GM19467 (cell line): Measurements from ENCODE around the gene JPT1.
A peak's percentile ranks its signal among the peaks of the same experiment; 100 is the strongest.
"Not testable (repeated sequence)": the region's sequence is repeated elsewhere in the genome, so short reads cannot be mapped to it uniquely, and the experiment has no call there.

Experiments
- ATAC-seq: cut with Tn5 transposase; IDR thresholded peaks from one replicate; pipeline ENCODE4 v1.9.1; 2021; ENCODE audit warnings: mild to moderate bottlenecking, moderate library complexity; ENCODE audit not compliant: unreplicated experiment

The JPT1 gene, protein sequence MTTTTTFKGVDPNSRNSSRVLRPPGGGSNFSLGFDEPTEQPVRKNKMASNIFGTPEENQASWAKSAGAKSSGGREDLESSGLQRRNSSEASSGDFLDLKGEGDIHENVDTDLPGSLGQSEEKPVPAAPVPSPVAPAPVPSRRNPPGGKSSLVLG

DNA sequence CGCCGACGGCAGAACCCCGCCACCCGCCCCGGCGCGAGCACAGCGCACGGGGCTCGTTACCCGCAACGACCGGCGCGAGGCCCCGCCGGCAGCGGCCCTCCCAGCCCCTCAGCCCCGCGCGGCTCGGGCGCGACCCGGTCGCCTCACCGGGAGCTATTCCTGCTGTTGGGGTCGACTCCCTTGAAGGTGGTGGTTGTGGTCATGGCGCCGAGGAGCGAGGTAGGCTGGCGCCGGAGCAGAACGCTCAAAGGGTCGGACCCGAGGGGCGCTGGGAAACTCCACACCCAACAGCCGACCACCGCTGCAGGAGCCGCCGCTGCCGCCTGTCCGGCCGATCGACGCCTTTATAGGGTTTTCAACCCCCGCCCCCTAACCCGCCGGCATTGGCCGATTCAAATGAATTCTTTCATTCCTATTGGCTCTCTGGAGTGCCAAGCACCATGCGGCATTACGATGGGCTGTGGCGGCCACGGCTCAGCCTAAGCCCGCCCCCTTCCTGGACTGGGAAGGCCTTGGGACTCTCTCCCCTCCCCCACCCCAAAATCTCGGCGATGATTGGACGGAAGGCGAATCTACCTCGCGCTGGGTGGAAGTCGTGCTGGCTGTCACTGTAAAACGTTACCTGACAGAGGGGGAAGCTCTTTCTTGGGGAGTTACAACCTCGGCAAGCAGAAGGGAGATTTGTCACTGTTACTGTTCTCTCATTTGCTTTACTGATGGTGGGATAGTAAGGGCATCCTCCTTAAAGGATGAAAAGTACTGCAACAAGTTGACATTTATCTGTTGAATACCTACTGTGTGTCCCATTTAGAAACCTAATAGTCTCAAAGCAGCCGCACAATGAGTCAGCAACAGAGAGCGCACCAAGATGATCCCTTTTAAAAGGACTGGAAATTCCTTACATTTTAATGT is at the start of gene JPT1:
Gene JPT1 (minus strand): TSS at position 318 of the 912 bp plus-strand sequence. CDS start 115 bp downstream, at position 203.
- ATAC-seq: peak; percentile 91

DNA sequence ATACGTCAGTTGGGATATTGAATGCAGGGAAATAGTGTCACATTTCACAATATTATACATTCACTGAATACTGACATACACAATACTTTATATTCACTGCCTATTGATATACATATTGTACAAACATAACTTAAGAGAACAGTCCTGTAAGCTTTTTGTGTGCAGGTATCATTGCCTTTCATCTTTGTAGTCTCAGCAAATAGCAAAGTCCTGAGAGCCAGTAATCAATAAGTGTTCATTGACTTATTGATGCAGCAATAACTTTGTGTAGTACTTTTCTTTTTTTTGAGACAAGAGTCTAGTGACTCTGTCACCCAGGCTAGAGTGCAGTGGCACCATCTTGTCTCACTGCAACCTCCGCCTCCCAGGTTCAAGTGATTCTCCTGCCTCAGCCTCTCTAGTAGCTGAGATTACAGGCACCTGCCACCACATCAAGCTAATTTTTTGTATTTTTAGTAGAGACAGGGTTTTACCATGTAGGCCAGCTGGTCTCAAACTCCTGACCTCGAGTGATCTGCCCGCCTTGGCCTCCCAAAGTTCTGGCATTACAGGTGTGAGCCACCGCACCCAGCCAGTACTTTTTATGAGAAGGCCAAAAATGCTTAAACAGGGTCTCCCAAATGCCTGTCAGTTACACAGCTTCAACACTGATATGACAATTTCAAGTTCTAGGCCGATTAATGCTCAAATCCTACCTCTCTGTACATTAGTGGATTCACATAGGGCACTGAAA is 45.7 kb upstream of the JPT1 start:
- ATAC-seq: no peak

DNA sequence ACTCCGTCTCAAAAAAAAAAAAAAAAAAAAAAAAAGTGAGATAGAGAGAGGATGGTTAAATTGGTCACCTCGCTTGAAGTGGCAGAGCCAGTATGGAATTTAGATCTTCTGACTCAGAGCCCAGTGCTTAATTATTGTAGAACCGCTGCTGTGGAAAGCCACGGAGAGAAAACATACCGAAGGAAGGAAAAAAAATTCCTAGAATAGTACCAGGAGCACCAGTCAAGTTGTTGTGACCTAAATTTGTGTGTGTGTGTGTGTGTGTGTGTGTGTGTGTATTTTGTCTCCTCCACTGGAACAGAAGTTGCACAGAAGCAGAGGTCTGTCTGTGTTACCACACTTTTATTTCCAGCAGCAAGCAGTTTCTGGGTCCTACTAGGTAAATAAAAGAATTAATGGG is 40.6 kb upstream of the JPT1 start:
- no peak for ATAC-seq

DNA sequence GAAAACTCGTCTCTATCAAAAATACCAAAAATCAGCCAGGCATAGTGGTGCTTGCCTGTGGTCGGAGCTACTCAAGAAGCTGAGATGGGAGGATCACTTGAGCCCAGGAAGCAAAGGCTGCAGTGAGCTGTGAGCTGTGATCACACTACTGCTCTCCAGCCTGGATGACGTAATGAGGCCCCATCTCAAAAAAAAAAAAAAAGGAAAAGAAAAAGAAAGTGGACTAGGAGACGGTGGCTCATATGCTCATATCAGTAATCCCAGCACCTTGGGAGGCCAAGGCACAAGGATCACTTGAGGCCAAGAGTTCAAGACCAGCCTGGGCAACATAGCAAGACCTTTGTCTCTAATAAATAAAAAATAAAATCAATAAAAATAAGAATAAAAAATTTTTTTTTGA is 37.3 kb upstream of the JPT1 start:
- no peak for ATAC-seq

DNA sequence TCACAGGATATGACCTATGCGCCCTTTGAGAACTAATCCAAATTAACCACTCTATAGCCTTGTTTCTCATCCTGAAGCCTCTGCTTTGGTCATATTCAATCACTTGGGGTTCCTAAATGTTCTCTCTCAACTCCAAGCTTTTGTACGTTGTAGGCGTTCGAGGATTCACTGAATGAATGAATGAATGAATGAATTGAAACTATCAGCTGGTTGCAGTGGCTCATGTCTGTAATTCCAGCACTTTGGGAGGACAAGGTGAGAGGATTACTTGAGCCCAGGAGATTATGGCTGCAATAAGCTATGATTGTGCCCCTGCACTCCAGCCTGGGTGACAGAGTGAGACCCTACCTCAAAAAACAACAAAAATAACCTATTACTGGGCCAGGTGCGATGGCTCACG is 34.3 kb upstream of the JPT1 start:
- no peak for ATAC-seq

DNA sequence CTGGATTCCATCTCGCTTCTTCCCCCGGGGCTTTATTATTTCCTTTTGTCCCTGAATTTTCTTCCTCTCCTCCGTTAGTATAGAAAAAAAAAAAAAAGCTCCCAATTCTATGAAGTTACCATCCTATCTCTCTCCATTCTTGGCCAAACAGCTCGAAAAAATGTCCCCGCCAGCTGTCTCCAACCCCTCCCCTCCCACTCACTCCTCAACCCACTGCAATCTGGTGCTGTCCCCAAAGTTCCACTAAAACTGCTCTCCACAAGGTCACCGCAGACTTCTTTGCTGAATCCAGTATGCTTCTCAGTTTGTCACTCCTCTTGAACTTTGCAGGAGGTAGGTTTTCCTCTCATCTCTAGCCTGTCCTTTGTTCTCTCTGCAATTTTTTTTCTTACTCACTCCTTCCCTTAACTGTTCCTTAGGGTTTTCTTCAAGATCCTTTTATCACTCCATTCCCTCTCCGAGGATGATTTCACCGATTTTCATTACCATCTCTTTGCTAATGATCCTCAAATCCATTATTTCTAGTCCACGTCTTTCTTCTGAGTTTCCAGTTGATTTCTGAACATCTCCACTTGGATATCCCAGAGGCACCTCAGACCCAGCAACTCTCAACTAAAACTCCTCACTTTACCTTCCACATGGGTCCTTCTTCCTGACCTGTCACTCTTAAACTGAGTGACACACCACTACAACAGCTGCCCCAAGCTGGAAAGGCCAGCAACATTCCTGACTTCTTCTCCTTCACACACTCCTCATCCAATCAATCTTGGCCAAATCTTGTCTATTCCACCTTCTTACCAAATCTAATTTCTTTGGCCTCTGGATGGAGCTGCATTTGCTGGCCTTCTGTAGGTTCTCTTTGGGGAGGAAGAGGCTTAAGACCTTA is 29.9 kb upstream of the JPT1 start:
- no peak for ATAC-seq

DNA sequence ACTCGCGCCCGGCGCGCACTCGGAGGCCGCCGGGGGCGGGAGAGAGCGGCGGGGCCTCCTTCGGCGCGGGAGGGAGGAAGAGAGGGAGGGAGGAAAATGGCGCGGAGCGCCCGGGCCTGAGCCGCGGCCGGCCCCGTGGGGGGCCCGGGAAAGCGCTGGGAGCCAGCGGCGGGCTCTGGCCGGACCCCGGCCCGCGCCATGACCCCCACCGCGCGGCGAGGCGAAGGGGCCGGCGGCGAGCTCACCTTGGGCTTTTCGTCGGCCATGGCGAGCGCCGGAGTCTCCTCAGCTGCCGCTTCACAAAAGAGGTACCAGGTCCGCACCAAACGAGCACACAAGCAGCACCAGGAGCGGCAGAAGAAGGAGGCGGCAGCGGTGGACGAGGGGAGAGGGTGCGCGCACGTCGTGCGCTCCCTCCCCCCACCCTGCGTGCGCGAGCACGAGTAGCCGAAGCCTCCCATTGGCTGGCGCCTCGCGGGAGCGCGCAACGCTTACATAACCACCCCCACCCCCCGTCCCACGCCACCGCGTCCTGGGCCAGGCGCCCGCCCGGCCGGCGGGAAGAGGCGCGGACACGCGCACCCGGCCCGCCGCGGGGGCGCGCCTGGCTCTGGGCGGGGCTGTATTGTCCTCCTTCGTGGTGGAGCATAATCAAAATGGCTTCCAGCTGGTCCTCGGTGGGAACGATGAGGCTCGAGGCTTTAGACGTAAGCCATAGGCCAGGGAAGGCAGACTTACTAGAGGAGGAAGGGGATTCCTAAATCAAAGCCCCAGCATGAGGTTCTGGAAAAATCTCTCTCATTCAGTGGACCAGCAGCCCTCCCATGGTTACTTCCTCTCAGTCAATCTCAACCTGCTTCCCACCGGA is 28.5 kb upstream of the JPT1 start, which contains the start of gene SUMO2:
Gene SUMO2 (minus strand): TSS at position 391 of the 868 bp plus-strand sequence. CDS start 125 bp downstream, at position 266.
- ATAC-seq: peak; percentile 69

DNA sequence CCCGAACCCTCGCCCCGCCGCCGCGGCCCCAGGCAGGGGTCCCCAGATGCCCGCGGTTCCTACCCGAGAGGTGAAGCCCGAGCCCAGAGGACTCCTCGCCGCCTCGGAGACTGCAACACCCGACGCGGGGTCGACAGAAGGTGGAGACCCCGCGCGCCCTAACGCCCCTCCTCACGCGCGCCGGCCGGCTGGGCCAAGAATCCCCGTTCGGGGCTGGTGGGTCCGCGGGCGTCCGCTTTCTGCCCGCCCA is 27.9 kb upstream of the JPT1 start:
- no peak for ATAC-seq

DNA sequence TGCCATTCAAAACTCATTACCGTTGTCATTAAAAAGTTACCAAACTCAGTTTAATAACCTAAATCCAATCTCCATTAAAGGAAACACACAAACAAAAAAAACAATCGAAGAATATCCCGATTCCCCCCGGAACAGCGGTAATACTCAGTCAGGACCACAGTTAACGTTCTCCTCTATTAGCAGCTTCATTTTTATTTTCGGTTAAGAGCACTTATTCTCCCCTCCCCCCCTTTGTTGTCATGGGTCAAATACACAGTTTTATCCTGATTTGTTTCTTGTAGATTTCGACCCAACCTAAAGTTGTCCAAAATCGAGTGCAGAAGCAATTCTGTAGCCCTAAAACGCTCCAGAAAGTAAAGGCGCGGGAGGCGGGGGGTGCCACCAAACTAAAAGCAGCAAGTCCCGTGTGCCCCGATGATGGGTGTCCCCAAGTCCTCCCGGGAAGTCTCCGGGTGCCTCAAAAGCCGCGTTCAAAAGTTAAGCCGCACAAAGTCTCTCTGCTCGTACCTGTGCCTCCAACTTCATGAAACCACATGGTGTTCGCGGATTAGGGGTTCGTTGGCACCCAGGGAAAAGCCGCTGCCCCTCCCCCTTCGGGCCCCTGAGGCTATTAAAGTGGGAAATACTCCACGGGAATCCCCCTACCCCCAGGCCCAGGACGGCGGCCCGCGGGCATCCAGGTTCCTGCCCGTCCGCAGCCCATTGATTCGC is 27.5 kb upstream of the JPT1 start:
- ATAC-seq: peak; percentile 17

DNA sequence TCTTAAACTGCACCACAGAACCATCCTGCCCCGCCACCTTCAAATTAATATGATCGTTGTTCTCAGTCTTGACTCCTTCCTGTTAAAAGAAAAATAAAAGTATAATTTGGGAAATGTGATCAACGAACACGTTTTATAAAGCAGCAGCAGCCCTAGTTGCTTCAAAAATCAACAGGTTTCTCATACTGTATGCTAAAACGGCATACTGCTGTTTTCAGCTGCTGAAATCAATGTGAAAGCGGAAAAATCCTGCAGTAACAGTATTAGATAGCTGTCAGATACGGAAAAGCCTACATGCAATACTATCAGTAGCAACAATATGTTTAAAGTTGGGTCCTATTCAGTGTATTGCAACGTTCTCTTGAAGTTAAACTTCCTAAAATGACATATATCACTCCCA is 26.8 kb upstream of the JPT1 start:
- ATAC-seq: no peak

DNA sequence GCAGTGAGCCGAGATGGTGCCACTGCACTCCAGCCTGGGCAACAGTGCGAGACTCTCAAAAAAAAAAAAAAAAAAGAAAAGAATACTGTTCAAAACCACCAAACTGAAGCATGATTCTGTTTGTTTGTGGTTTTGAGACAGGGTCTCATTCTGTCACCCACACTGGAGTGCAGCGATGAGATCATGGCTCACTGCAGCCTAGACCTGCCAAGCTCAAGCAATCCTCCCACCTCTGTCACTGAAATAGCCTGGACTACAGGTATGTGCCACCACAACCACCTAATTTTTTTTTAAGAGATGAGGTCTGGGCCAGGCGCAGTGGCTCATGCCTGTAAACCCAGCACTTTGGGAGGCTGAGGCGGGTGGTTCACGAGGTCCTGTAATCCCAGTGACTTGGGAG is 24.1 kb upstream of the JPT1 start:
- no peak for ATAC-seq

DNA sequence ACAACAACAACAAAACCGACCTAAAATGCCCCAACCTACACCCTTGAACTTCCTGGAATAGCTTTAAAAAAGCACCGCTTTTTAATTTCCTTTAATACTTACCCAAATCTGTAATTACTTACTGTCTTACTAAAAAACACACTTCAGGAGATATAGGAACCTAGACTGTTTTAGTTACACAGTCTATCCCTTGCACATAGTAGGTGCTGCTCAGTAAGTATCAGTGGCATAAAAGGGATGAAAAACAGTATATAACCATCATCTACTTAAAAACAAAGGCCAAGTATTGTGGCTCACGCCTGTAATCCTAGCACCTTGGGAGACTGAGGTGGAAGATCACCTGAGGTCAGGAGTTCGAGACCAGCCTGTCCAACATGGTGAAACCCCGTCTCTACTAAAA is 22.3 kb upstream of the JPT1 start:
- no peak for ATAC-seq

DNA sequence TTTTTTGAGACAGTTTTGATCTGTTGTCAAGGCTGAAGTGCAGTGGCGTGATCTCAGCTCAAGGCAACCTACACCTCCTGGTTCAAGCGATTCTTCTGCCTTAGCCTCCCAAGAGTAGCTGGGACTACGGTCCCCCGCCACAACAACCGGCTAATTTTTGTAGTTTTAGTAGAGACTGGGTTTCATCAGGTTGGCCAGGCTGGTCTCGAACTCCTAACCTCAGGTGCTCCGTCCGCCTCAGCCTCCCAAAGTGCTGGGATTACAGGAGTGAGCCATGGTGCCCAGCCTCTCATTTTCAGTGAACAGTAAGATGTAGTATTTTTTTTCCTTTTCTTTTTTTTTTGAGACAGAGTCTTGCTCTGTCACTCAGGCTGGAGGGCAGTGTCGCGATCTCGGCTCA is 20.7 kb upstream of the JPT1 start:
- ATAC-seq: no peak

DNA sequence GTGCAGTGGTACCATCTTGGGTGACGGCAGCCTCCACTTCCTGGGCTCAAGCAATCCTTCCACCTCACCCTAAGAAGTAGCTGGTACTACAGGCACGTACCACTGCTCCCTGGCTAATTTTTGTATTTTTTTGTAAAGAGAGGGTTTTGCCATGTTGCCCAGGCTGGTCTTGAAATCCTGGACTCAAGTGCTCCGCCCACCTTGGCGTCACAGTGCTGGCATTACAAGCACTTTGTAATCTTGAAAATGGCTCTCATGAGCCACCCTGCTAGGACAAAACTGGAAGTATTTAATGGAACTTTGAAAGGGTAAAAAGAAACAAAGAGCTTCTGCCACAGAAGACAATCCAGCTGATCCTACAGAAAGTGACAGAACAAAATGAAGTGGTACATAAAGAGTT is 19.2 kb upstream of the JPT1 start:
- ATAC-seq: no peak

DNA sequence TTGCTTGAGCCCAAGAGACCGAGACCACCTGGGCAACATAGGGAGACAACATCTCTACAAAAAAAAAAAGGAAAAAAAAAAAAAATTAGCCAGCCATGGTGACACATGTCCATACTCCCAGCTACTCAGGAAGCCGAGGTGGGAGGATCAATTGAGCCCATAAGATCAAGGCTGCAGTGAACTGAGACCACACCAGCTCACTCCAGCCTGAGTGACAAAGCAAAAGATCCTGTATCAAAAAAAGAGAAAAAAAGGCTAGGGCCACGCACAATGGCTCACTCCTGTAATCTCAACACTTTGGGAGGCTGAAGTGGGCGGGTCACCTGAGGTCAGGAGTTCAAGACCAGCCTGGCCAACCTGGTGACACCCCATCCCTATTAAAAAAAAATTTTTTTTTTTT is 14.7 kb upstream of the JPT1 start:
- no peak for ATAC-seq

DNA sequence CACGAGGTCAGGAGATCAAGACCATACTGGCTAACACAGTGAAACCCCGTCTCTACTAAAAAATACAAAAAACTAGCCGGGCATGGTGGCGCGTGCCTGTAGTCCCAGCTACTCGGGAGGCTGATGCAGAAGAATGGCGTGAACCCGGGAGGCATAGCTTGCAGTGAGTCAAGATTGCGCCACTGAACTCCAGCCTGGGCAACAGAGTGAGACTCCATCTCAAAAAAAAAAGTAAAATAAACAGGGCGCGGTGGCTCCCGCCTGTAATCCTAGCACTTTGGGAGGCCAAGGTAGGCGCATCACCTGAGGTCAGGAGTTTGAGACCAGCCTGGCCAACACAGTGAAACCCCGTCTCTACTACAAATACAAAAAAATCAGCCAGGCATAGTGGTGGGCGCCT is 10.3 kb upstream of the JPT1 start:
- not testable (repeated sequence) for ATAC-seq

DNA sequence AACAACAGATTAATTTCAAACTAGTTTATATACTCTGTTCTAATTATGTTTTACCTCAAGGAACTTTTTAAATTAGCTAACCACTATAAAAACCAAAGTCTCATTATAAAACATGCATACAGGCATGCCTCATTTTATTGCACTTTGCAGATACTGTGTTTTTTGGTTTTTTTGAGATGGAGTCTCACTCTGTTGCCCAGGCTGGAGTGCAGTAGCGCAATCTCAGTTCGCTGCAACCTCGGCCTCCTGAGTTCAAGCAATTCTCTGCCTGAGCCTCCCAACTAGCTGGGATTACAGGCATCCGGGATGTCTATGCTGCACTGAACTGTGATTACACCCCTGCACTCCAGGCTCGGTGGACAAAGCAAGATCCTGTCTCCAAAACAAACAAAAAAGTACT is 8.8 kb upstream of the JPT1 start:
- ATAC-seq: no peak

DNA sequence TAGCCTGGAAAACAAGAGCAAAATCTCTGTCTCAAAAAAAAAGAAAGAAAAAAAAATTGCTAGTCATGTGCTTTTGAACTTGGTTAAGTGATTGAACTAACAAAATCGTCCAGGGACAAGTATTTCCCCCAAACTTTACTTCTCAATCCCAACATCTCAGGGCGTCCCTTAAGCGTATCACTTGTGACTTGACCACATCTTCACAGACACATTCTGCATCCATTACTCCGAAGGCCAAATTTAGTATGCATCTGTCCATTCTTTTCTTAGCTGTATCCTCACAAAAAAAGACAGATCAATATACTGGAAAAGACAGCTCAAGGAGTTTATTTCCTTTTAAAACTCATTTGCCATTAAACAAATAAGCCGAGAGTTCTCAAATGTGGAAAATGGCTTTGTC is 5.9 kb upstream of the JPT1 start:
- no peak for ATAC-seq

DNA sequence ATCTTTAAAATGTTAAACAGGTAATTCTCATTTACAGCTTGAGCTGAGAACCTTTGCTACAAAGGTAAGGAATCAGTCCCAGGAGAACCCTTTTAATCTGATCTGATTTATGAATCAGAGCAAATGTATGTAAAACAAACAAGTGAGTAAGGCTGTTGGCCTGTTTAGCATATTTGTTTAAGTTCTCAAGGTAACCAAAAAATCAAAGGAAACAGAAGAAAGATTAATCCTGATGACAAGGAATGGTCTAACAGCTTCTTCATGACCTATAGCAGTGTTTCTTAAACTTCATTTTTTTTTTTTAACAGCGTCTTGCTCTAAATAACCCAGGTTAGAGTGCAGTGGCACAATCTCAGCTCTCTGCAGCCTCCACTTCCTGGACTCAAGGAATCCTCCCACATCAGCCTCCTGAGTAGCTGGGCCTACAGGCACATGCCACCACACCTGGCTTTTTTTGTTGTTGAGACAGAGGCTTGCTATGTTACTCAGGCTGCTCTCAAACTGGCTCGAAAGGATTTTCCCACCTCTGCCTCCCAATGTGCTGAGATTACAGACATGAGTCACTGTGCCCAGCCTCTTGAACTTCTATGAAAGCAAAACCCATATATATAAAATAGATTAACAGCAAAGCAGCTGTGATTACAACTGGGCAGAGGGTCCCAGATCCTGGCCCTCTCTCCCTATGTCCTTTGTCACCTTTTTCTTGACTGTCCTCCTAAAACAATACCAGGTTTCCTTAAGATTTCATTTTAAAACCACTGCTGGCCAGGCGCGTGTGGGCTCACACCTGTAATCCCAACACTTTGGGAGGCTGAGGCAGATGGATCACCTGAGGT is 5.1 kb upstream of the JPT1 start:
- ATAC-seq: no peak
